Measurements from ENCODE around the gene UACA.

GRCh38 chr15:70635895-70636294 lies 127.5 kb downstream of the UACA start:
- TF ChIP-seq SNAI2 (CRISPR knock-in tag; IDR thresholded peaks at IDR 0.05) (no peak), PATZ1 (CRISPR knock-in tag; IDR thresholded peaks at IDR 0.05; ENCODE audit: borderline replicate concordance) (no peak), OSR1 (CRISPR knock-in tag; IDR thresholded peaks at IDR 0.05) (no peak), TOX (CRISPR knock-in tag; IDR thresholded peaks at IDR 0.05; ENCODE audit: borderline replicate concordance) (no peak)

All from SK-N-SH treated with all-trans-retinoic acid at 6 μM for 48 hours (cell line).